ENCODE data around the gene SLIT3.

The SLIT3 gene

DNA sequence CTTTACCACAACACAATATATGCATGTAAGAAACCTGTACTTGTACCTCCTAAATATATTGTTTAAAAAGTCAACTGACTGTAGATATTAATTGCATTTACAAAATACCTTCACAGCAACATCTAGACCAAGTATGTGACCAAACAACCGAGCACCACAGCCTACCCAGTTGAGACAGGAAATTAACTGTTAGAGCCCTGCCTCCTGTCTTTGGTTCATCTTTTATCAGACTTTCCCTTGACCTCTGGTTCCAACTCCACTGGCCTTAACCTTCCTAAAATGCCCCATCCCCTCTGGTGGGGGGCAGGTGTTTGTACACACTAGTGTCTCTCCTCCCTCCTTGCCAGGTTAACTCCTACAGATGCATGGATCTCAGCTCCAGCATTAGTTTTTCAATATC lies 566.8 kb downstream of the SLIT3 start:
- no peak for DNase-seq (ENCODE audit: low read depth)
- TF ChIP-seq, protein P1, sequence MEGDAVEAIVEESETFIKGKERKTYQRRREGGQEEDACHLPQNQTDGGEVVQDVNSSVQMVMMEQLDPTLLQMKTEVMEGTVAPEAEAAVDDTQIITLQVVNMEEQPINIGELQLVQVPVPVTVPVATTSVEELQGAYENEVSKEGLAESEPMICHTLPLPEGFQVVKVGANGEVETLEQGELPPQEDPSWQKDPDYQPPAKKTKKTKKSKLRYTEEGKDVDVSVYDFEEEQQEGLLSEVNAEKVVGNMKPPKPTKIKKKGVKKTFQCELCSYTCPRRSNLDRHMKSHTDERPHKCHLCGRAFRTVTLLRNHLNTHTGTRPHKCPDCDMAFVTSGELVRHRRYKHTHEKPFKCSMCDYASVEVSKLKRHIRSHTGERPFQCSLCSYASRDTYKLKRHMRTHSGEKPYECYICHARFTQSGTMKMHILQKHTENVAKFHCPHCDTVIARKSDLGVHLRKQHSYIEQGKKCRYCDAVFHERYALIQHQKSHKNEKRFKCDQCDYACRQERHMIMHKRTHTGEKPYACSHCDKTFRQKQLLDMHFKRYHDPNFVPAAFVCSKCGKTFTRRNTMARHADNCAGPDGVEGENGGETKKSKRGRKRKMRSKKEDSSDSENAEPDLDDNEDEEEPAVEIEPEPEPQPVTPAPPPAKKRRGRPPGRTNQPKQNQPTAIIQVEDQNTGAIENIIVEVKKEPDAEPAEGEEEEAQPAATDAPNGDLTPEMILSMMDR (IDR thresholded peaks at IDR 0.05; ENCODE audit: low read depth, low read length, missing control alignments), result no peak
- no peak overlapping the region for H3K4me3 ChIP-seq (ENCODE audit: low read depth, low read length)

DNA sequence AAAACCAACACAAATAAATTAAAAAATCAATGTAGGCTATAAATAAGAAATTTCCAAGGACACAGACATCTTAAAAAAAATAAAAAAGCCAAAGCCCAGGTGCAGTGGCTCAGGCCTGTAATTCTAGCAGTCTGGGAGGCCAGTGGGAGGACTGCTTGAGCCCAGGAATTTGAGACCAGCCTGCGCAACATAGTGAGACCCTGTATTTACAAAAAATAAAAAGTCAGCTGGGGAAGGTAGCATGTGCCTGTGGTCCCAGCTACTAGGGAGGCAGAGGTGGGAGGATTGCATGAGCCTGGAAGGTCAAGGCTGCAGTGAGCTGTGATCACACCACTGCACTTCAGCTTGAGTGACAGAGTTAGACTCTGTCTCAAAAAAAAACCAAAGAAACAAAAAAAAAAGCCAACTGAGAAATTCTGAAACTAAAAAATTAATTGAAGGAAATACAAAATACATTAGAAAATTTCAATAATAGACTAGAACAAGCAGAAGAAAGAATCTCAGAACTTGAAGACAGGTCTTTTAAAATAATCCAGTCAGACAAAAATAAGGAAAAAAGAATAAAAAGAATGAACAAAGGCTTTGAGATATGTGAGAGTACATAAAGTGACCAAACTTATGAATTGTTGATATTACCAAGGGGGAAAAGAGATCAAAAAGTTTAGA lies 572.3 kb downstream of the SLIT3 start:
- H3K4me3 ChIP-seq (ENCODE audit: low read depth, low read length), result no peak overlapping the region
- no peak for DNase-seq (ENCODE audit: low read depth)
- TF ChIP-seq, protein P1 (IDR thresholded peaks at IDR 0.05; ENCODE audit: low read depth, low read length, missing control alignments), result no peak

DNA sequence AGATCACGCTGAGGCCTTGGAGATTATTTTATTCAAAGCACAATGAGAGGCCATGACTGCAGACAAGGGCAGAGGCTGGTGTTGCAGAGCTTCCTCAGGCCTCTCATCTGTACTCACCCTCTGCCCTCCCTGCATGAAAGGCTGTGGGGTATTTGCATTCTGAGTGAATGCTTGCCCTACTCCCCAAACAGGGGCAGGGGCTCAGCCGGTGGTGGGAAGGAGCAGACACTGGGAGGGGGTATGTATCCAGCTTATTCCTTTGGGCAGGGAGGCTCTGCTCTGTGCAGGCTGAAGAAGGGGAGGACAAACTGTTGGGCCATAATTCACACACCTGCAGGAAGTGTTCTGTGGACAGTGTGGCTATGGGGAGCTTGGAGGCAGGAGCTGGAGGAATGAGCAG lies 573.4 kb downstream of the SLIT3 start:
- DNase-seq (ENCODE audit: low read depth), result no peak
- TF ChIP-seq, protein P1 (IDR thresholded peaks at IDR 0.05; ENCODE audit: low read depth, low read length, missing control alignments), result no peak

DNA sequence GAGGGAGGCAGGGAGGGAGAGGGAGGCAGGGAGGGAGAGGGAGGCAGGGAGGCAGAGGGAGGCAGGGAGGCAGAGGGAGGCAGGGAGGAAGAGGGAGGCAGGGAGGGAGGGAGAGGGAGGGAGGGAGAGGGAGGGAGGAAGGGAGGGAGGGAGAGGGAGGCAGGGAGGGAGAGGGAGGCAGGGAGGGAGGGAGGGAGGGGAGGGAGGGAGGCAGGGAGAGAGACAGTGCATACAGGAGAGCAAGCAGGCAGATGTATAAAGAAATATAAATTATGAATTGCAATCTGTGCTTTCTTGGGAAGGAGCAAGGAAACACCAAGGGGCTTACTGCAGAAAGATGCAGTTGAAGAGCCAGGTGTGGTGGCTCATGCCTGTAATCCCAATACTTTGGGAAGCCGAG lies 574.6 kb downstream of the SLIT3 start:
- DNase-seq (ENCODE audit: low read depth), result no peak
- H3K4me3 ChIP-seq (ENCODE audit: low read depth, low read length), result no peak overlapping the region
- TF ChIP-seq, protein P1 (IDR thresholded peaks at IDR 0.05; ENCODE audit: low read depth, low read length, missing control alignments), result no peak

More for the DNA sequence above, 573.4 kb downstream of the SLIT3 start:
- no peak overlapping the region for H3K4me3 ChIP-seq (ENCODE audit: low read depth, low read length)

DNA sequence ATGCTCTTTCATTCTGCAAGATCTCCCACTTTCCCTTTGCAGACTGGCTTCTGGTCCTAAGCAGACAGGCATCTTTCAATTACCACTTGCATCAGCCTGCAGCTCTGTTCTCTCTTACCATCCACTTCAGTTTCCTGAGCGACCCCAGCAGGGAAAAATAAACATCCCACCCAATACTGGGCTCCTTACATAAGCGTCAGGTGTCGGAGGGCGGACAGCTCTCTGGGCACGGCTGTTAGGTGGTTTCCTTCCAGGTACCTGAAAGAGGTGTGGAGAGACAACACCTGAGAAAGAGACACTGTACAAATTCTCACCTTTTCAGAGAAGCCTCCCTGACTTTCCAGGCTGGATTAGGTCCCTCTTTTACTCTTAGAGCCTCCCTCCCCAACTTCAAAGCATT lies 576.7 kb downstream of the SLIT3 start:
- TF ChIP-seq, protein P1 (IDR thresholded peaks at IDR 0.05; ENCODE audit: low read depth, low read length, missing control alignments), result no peak
- no peak for DNase-seq (ENCODE audit: low read depth)
- no peak overlapping the region for H3K4me3 ChIP-seq (ENCODE audit: low read depth, low read length)

DNA sequence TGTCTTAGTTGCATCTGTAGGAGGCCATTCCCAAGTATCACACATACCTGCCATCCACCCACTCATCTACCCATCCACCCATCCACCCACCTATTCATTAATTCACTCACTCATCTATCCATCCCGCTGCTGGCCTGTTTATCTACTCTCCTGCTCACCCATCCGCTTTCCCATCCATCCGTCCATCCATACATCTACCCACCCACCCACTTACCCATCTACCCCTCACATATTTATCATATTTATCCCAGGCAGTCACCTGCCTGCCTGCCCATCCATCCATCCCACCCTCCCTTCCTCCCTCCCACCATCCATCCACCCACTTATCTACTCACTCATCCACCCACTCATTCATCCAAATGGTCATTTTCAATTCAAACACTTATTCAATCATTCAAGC lies 577.9 kb downstream of the SLIT3 start:
- H3K4me3 ChIP-seq (ENCODE audit: low read depth, low read length), result no peak overlapping the region
- TF ChIP-seq, protein P1 (IDR thresholded peaks at IDR 0.05; ENCODE audit: low read depth, low read length, missing control alignments), result no peak
- DNase-seq (ENCODE audit: low read depth), result no peak

DNA sequence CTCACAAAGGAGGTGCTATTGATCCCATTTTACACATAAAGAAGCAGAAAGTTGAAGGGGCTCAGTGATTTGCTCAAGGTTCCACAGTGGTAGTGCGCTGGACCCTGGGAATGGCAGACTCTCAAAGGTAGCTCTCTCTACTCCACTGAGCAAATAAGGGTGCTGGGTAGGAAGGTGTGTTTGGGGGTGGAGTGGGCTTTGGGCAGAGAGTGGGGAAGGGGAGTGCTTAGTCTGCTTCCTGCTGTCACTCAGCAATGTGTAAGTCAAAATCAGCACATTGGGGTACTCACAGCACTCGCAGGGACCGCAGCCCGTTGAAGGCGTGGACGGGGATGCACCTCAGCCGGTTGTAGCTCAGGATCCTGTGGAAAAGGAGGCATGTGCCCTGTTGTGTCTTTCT lies 579.0 kb downstream of the SLIT3 start:
- DNase-seq (ENCODE audit: low read depth), result no peak
- H3K4me3 ChIP-seq (ENCODE audit: low read depth, low read length), result no peak overlapping the region
- TF ChIP-seq, protein P1 (IDR thresholded peaks at IDR 0.05; ENCODE audit: low read depth, low read length, missing control alignments), result no peak
